Vagina (tissue), 2 donors: Measurements from ENCODE around the gene LONP2.

Experiments
- POLR2AphosphoS5 ChIP-seq, 2 donors: sonication (generic); formaldehyde crosslinking; IDR thresholded peaks; one replicate each; pipeline ENCODE4 v1.9.0; 2017; ENCODE audit warnings: antibody characterized with exemption in 2 of 2, mild to moderate bottlenecking in 2 of 2, low read depth in 1 of 2; ENCODE audit not compliant: insufficient read depth in 1 of 2
- TF ChIP-seq, protein P1 (sequence below), 3 experiments: fragments of 450-650 bp in 2 of 3; fragments of 200-600 bp in 1 of 3; sonication (generic) in 1 of 3; IDR thresholded peaks; one replicate each; pipeline ENCODE4 v1.5.1; 2017 to 2019; ENCODE audit warnings: antibody characterized with exemption in 3 of 3, mild to moderate bottlenecking in 2 of 3, moderate library complexity in 2 of 3

DNA sequence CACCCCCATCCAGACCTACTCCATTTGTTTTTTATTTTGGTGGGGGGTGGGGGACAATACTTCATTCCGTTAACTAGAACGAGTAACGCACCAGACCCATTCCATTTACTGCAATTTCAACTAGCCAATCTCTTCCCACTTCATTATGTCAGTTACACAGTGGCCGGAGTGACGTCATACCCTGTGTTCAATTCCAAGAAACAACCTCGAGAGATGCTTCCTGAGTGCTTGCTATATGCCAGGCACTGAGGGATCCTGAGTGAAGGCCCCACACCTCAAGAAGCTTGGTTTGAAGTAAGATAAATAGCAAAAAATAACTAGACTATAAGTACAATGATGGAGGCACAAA is 150.2 kb downstream of the LONP2 start:
- TF ChIP-seq, protein P1, sequence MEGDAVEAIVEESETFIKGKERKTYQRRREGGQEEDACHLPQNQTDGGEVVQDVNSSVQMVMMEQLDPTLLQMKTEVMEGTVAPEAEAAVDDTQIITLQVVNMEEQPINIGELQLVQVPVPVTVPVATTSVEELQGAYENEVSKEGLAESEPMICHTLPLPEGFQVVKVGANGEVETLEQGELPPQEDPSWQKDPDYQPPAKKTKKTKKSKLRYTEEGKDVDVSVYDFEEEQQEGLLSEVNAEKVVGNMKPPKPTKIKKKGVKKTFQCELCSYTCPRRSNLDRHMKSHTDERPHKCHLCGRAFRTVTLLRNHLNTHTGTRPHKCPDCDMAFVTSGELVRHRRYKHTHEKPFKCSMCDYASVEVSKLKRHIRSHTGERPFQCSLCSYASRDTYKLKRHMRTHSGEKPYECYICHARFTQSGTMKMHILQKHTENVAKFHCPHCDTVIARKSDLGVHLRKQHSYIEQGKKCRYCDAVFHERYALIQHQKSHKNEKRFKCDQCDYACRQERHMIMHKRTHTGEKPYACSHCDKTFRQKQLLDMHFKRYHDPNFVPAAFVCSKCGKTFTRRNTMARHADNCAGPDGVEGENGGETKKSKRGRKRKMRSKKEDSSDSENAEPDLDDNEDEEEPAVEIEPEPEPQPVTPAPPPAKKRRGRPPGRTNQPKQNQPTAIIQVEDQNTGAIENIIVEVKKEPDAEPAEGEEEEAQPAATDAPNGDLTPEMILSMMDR (IDR thresholded peaks at IDR 0.05) = no peak
- TF ChIP-seq POLR2AphosphoS5 (IDR thresholded peaks at IDR 0.05; ENCODE audit: insufficient read depth in 1 of 2, low read depth in 1 of 2) = no peak
